HG02642 (cell line): ENCODE measurements around the gene ESYT2.
A peak's percentile ranks its signal among the peaks of the same experiment; 100 is the strongest.
"Not testable (repeated sequence)": the region's sequence is repeated elsewhere in the genome, so short reads cannot be mapped to it uniquely, and the experiment has no call there.

Source experiments
- ATAC-seq: cut with Tn5 transposase; IDR thresholded peaks from one replicate; pipeline ENCODE4 v1.9.1; 2021; ENCODE audit warnings: mild to moderate bottlenecking; ENCODE audit not compliant: unreplicated experiment, poor library complexity

The ESYT2 gene

GRCh38 chr7:158829342-158830210, at the start of gene ESYT2:
Gene ESYT2, minus strand, starts transcription at chr7:158829509. Its CDS starts 91 bp downstream, at chr7:158829418.
- peak; percentile 87 for ATAC-seq

GRCh38 chr7:158878151-158879079, 49.1 kb upstream of the ESYT2 start:
- not testable (repeated sequence) for ATAC-seq

- no peak for ATAC-seq
Measured at GRCh38 chr7:158876984-158877383, 47.7 kb upstream of the ESYT2 start.

- ATAC-seq: no peak
Measured at GRCh38 chr7:158869876-158870275, 40.6 kb upstream of the ESYT2 start.

- ATAC-seq: no peak
Measured at GRCh38 chr7:158868764-158869410, 39.6 kb upstream of the ESYT2 start.

- no peak for ATAC-seq
Measured at GRCh38 chr7:158867214-158867984, 38.1 kb upstream of the ESYT2 start.

GRCh38 chr7:158865977-158866376, 36.7 kb upstream of the ESYT2 start:
- ATAC-seq: no peak

- ATAC-seq: no peak
Measured at GRCh38 chr7:158865462-158865922, 36.2 kb upstream of the ESYT2 start.

GRCh38 chr7:158864833-158865232, 35.5 kb upstream of the ESYT2 start:
- no peak for ATAC-seq

GRCh38 chr7:158864507-158864820, 35.2 kb upstream of the ESYT2 start:
- ATAC-seq: no peak

GRCh38 chr7:158863611-158864506, 34.5 kb upstream of the ESYT2 start:
- peak; percentile 54 for ATAC-seq

- ATAC-seq: peak; percentile 61
Measured at GRCh38 chr7:158862985-158863610, 33.8 kb upstream of the ESYT2 start.

GRCh38 chr7:158861936-158862704, 32.8 kb upstream of the ESYT2 start:
- no peak for ATAC-seq

- ATAC-seq: no peak
Measured at GRCh38 chr7:158861004-158861787, 31.9 kb upstream of the ESYT2 start.

GRCh38 chr7:158860394-158860793, 31.1 kb upstream of the ESYT2 start:
- ATAC-seq: no peak

- ATAC-seq: no peak
Measured at GRCh38 chr7:158858592-158859503, 29.5 kb upstream of the ESYT2 start.
